Gastrocnemius medialis (tissue), 4 donors: ENCODE measurements around the gene PRRT1B. TPM values are rescaled to one million over a fixed set of nuclear protein-coding genes. Genes with fewer than 3 reads are reported as not detected.

ENCODE experiments used
- ATAC-seq, 2 donors: fragments of 150-250 bp; one replicate each; pipeline ENCODE4 v1.9.1; 2016
- DNase-seq, 2 donors: peaks; one replicate each; pipeline ENCODE4 v3.0.0-alpha.2; 2019
- H3K27ac ChIP-seq, 4 donors: fragments of 200-600 bp; sonication (generic); 1 replicate in 1 of 4; 2 replicates in 3 of 4; pipeline ENCODE4 v1.5.1; 2016 to 2018; ENCODE audit warnings: mild to moderate bottlenecking in 2 of 4, moderate library complexity in 1 of 4
- H3K27me3 ChIP-seq, 3 donors: fragments of 200-600 bp; sonication (generic) in 2 of 3; 1 replicate in 1 of 3; 2 replicates in 2 of 3; pipeline versions ENCODE4 v1.5.1 to v1.6.0; 2016 to 2019; ENCODE audit warnings: mild to moderate bottlenecking in 1 of 3, moderate library complexity in 1 of 3
- H3K36me3 ChIP-seq, 2 donors: fragments of 200-600 bp; sonication (generic) in 1 of 2; one replicate each; pipeline ENCODE4 v1.5.1; 2017 to 2018
- H3K4me1 ChIP-seq, 2 donors: fragments of 200-600 bp; sonication (generic) in 1 of 2; one replicate each; pipeline ENCODE4 v1.5.1; 2016 to 2017; ENCODE audit warnings: mild to moderate bottlenecking in 2 of 2
- H3K4me3 ChIP-seq, 4 donors: fragments of 200-600 bp; sonication (generic) in 3 of 4; 1 replicate in 1 of 4; 2 replicates in 3 of 4; pipeline ENCODE4 v1.5.1; 2016 to 2019; ENCODE audit warnings: mild to moderate bottlenecking in 2 of 4
- H3K9me3 ChIP-seq, 3 donors: fragments of 200-600 bp; sonication (generic) in 2 of 3; 1 replicate in 1 of 3; 2 replicates in 2 of 3; pipeline ENCODE4 v1.5.1; 2016 to 2019
- CTCF ChIP-seq, 5 experiments: fragments of 450-650 bp in 3 of 5; fragments of 200-600 bp in 2 of 5; sonication (generic) in 2 of 5; IDR thresholded peaks in 4 of 5; conservative IDR thresholded peaks in 1 of 5; 1 replicate in 4 of 5; 2 replicates in 1 of 5; pipeline ENCODE4 v1.5.1; 2016 to 2019; ENCODE audit warnings: antibody characterized with exemption in 5 of 5, mild to moderate bottlenecking in 3 of 5, moderate library complexity in 3 of 5
- POLR2A ChIP-seq, 2 donors: fragments of 450-650 bp; IDR thresholded peaks; one replicate each; pipeline ENCODE4 v1.6.1; 2017; ENCODE audit warnings: antibody characterized with exemption in 2 of 2, mild to moderate bottlenecking in 2 of 2, moderate library complexity in 2 of 2
- in situ Hi-C, 4 donors: fragments of 200-750 bp; cut with MboI; loops; one replicate each; pipeline versions ENCODE4 v1.15.0 to v1.8.0; 2017; ENCODE audit warnings: low sequenced_read_pairs in 4 of 4
- intact Hi-C: fragments of 100-400 bp; cut with DNase I; formaldehyde crosslinking; loops from one replicate; pipeline ENCODE4 v1.15.1; 2023; ENCODE audit warnings: low total_unique reads
- total RNA-seq, 4 donors: library from RNA; depleted of rRNA; stranded (reverse); fragments of >200 nt; gene quantifications; one replicate each; pipeline versions ENCODE4 v1.1.0 to v1.2.3, GENCODE V29; 2016

Gene PRRT1B
- total RNA-seq, 4 donors from 2014 or later: not detected

- intact Hi-C loops (no loop called here), in situ Hi-C loops (no loop called here)
- H3K27ac ChIP-seq: peak overlapping the region in 3 of 4 donors; percentile 87 to 91 (median 90)
- no peaks in the 10 kb centered on the region for H3K9me3 ChIP-seq
- TF ChIP-seq POLR2A (IDR thresholded peaks at IDR 0.05): no peak
- no peak for TF ChIP-seq CTCF (IDR thresholded peaks at IDR 0.05 in 4 of 5, conservative IDR thresholded peaks at IDR 0.05 in 1 of 5)
- ATAC-seq (no peak), DNase-seq (no peak)
- peaks cover 36 to 49% of the 10 kb centered on the region in 2 donors for H3K4me1 ChIP-seq
- H3K36me3 ChIP-seq: peaks cover 0 to 36% of the 10 kb centered on the region in 2 donors
- no peak overlapping the region for H3K4me3 ChIP-seq
- H3K27me3 ChIP-seq: no peaks in the 10 kb centered on the region
These were observed 61.7 kb downstream of the PRRT1B start for GRCh38 chr9:131606896-131607567.

- H3K4me1 ChIP-seq: peaks cover 36 to 55% of the 10 kb centered on the region in 2 donors
- no peak overlapping the region for H3K4me3 ChIP-seq
- ATAC-seq (no peak), DNase-seq (no peak)
- peaks cover 0 to 30% of the 10 kb centered on the region in 2 donors for H3K36me3 ChIP-seq
- no peaks in the 10 kb centered on the region for H3K9me3 ChIP-seq
- TF ChIP-seq POLR2A (IDR thresholded peaks at IDR 0.05): no peak
- no peaks in the 10 kb centered on the region for H3K27me3 ChIP-seq
- intact Hi-C loops: no loop called here
- in situ Hi-C loops: no loop called here
- H3K27ac ChIP-seq: peak overlapping the region; percentile 87 to 91 (median 89)
These were observed 62.3 kb downstream of the PRRT1B start for GRCh38 chr9:131607591-131607990.

GRCh38 chr9:131608493-131609037 is 63.2 kb downstream of the PRRT1B start:
- in situ Hi-C loops: no loop called here
- peak overlapping the region in 2 of 4 donors; percentile 2 to 16 for H3K4me3 ChIP-seq
- peaks cover 36 to 56% of the 10 kb centered on the region in 2 donors for H3K4me1 ChIP-seq
- peaks cover 0 to 21% of the 10 kb centered on the region in 2 donors for H3K36me3 ChIP-seq
- peak; percentile 79 to 93 for DNase-seq
- peak overlapping the region; percentile 87 to 91 (median 89) for H3K27ac ChIP-seq
- peak; percentile 88 to 92 for ATAC-seq
- H3K27me3 ChIP-seq: no peaks in the 10 kb centered on the region
- intact Hi-C loops: loop anchor here (1.0 kb wide), 1 partner anchor 19 kb away; no protein-coding TSS in a partner anchor
- no peaks in the 10 kb centered on the region for H3K9me3 ChIP-seq
- TF ChIP-seq CTCF (IDR thresholded peaks at IDR 0.05 in 4 of 5, conservative IDR thresholded peaks at IDR 0.05 in 1 of 5) (no peak), POLR2A (IDR thresholded peaks at IDR 0.05) (peak in 1 of 2 donors; percentile 9)

Other genes with a start within 250 kb of the PRRT1B start
- 10 to 100 TPM; 29.9 to 41.6 (median 37.2) TPM for gene PRRC2B, start 151.4 kb upstream of the PRRT1B start, total RNA-seq
- gene POMT1, start 42.6 kb upstream of the PRRT1B start, total RNA-seq: 10 to 100 TPM; 14.3 to 43.1 (median 32.2) TPM
- 10 to 100 TPM; 39.7 to 86.9 (median 43.9) TPM for gene UCK1, start 14.3 kb upstream of the PRRT1B start, total RNA-seq
- gene RAPGEF1, start 194.6 kb downstream of the PRRT1B start, total RNA-seq: 100 to 1,000 TPM; 123 to 296 (median 217) TPM